ENCODE results near the gene PDZD8.

Gene PDZD8

DNA sequence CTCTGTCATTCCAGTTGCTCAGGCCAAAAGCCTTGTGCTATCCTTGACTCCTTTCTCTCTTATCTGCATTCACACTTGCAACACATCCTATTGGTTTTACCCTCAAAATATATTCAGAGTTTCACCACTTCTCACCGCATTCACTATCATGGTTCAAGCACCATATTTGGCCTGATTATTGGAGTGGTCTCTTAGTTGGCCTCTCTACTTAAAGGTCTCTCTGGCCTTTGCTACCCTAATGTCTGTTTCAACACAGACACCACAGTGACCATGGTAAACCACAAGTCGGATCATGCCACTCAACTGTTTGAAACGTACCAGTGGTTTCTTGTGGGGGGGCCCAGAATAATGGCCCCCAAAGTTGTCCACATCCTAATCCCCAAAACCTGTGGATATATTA lies 15.2 kb upstream of the PDZD8 start:
- DNase-seq: no peak

DNA sequence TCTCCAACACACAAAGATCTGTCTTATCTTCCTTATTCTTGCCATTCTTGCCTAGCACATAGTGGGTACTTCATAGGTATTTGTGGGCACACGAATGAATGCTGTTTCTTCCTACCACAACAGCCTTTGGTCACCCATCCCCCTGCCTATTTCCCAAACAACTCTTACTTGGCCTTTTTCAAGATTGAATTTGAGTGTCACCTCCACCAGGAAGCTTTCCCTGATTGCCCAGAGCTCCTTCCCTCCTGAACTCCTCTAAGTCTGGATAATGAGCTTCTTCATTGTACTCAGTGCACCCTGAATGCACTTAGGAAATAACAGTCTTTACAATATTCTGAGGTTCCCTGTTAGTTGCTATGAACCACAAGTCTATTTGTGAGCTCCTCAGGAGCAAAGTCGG lies 11.6 kb upstream of the PDZD8 start:
- DNase-seq: no peak

- DNase-seq: no peak
These were observed 7.6 kb upstream of the PDZD8 start for GRCh38 chr10:117382861-117383260.

GRCh38 chr10:117374506-117375359 lies 507 bp downstream of the PDZD8 start:
- DNase-seq: peak; percentile 4

- peak; percentile 24 for DNase-seq
These were observed 1.3 kb downstream of the PDZD8 start for GRCh38 chr10:117373823-117374505.

DNA sequence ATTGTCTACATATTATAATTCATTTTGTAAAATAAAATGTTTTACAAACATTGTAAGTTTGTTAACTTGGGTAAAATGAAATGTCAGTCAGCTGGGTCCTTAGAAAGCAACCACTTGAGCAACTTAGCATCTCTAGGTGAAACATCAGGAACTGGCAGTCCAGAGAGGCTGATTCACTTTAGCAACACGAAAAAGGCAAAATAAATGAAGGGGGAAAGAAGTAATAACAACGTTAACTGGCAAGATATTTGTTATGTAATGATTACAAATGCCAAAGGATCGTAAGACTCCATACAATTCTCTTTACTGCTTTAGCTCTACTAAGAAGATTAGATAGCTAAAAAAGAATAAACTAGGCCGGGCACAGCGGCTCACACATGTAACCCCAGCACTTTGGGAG lies 5.0 kb downstream of the PDZD8 start:
- no peak for DNase-seq

DNA sequence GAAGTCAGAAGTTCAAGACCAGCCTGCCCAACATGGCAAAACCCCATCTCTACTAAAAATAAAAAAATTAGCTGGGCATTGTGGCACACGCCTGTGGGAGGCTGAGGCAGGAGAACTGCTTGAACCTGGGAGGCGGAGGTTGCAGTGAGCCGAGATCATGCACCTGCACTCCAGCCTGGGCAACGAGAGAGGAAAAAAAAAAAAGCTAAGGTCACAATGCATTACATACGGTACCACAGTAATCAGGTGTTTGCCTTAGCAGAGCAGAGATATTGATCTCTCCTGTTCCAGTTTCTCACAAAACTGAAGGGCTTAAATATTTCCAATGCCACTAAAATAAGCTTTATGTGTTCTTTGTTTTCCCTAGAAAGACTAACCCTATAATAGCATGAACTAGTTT lies 7.5 kb downstream of the PDZD8 start:
- DNase-seq: no peak

DNA sequence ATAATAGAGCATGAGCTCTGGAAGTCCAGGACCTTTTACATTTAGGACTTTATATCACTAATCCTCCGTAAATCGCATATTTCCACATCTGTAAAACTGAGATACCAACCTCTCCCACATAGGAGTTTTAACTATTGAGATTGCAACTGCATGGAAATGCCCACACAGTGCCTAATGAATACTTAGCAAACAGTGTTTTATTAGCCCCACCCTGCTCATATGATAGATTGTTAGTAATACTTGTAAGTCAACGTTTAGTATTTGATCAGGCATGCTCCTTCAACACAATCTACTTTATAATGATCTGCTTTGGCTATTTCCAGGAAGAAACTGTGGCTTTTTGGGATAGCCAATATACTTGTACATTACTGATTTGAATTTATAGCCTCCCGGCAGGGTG lies 8.5 kb downstream of the PDZD8 start:
- no peak for DNase-seq

- DNase-seq: no peak
These were observed 9.6 kb downstream of the PDZD8 start for GRCh38 chr10:117365612-117366011.

- DNase-seq: no peak
These were observed 10.9 kb downstream of the PDZD8 start for GRCh38 chr10:117364110-117364960.

- no peak for DNase-seq
These were observed 12.2 kb downstream of the PDZD8 start for GRCh38 chr10:117363028-117363427.

DNA sequence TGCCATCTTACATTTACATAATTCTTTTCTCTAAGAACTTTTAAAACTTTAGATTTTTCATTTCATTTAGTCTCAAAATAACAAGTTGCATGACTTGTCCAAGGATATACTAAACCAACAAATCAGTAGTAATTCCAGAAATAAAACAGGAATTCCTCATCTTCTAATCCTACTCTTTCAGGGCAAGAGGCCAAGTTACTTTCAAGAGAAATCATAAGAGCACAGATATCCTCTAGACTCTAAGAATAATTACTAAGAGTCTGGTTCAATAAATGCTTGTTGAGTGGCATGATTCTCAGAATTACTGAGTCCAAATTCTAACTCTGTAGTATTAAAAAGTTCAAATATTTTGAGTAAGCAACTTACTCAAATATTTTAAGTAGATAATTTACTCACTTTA lies 12.9 kb downstream of the PDZD8 start:
- DNase-seq: no peak

GRCh38 chr10:117360994-117361667 lies 14.1 kb downstream of the PDZD8 start:
- no peak for DNase-seq

DNA sequence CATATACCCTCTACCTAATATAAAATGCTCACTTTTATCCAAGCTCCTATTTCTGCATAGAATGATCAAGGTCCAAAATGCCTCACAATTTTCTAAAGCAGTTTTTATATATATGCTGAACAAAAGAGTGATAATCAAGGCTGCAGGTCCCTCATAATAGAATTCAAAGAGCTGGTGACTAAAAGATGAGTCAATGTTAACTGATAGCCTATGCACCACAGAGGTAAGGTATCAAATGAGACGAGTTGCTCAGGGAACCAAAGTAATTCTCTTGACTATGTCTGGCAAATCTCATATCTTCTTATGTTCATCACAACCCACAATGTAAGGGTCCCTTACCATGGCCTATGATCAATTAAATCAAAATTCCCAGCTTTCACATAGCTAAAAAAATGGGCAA lies 15.2 kb downstream of the PDZD8 start:
- DNase-seq: no peak

GRCh38 chr10:117355072-117355471 lies 20.2 kb downstream of the PDZD8 start:
- DNase-seq: no peak

DNA sequence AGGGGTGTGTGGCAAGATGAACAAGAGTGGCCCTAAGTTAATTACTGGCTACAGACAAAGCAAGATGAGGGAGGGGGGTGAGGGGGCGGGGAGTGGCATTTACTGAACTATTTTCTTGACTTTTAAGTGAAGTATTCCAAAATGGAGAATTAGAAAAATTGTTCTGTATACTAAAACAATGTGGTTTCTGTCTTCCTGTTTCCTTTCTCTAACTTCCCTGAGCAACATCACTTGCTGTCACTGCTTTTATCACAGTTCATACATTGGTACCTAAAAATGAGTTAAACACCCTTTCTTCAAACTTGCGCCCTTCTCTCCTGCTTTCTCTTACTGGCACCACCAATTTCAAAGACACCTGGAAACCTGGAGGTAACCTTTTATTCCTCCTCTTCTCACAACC lies 21.6 kb downstream of the PDZD8 start:
- no peak for DNase-seq

DNA sequence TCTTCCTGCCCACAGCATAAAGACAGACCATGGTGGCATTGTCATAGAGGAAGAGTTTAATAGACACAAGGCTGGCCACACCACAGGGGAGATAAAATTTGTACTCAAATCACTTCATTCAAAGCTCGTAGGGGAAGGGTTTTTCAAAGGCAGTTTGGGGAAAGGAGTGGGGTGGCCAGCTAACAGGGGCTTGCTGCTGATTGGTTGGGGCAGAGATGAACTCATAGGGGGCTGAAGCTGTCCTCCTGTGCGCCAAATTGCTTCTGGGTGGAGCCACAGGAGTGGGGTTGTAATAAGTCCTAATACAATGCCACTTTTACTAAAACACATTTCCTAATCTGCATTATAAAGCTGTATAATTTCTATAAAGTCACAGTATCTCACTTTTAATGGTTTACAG lies 22.5 kb downstream of the PDZD8 start:
- no peak for DNase-seq

- DNase-seq: no peak
These were observed 23.2 kb downstream of the PDZD8 start for GRCh38 chr10:117351996-117352395.

DNA sequence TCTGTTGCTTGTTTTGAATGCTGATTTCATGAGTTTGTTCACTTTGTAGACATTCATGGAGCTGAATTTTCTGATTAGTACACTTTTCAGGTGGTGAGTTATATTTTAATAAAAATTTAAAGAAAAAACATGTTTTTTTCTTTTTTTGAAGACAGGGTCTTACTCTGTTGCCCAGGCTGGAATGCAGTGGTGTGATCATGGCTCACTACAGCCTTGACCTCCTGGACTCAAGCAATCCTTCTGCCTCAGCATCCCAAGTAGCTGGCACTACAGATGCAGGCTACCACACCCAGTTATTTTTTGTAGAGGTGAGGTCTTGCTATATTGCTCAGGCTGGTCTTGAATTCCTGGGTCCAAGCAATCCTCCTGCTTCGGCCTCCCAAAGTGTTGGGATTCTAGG lies 23.7 kb downstream of the PDZD8 start:
- DNase-seq: no peak

GRCh38 chr10:117350909-117351308 lies 24.3 kb downstream of the PDZD8 start:
- no peak for DNase-seq

DNA sequence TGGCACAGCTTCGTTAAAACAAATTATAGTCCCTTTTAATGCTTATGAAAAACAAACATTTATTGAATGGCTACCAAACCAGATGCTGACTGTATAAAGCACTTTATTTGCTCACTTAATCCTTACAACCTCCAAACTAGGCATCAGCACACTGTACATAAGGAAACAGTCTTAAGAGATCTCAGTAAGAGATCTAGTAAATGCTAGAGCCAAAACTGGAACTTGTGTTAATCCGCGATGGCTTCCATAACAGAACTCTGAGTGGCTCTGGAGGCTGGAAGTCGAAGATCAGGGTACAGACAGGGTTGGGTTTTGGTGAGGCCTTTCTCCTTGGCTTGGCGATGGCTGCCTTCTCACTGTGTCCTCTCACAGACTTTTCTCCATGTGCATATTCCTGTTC lies 27.0 kb downstream of the PDZD8 start:
- DNase-seq: no peak

DNA sequence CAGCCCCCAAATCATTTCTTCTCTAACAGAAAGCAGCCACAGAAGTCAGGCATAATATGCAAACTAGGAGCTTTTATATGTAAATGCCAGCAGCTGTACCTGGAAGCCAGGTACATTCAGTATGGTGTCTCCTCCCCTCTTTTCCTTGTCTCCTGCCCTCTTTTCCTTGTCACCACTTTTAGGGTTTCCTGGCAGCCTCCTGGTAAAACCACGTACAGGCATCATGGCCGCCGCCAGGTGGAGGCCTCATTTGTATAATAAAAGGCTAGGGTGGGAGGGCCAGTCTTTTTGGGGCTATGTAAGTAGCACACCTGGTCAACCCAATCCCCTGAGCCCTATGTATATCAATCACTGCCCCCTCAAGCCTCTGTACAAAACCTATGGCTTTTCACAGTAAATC lies 28.7 kb downstream of the PDZD8 start:
- DNase-seq: no peak

DNA sequence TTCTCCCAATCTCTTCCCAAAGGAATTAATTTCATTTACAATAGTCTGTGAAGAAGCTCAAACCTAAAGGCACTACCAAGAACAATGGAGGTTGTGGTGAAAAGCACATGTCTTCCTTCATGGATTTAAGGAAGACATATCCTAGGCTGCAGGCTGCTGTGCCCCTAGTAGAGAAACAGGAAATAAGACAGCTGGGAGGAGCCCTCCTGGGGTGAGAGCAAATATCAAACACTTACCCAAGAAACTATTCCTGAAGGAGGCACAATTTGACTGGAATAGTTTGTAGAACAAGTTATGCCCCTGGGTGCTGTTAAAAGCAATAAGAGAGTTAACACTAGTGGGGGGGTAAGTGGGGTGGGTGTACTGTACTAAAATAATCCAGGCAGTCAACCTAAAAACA lies 30.1 kb downstream of the PDZD8 start:
- no peak for DNase-seq
